Measurements from ENCODE around the gene RAD51D.

RAD51D gene

DNA sequence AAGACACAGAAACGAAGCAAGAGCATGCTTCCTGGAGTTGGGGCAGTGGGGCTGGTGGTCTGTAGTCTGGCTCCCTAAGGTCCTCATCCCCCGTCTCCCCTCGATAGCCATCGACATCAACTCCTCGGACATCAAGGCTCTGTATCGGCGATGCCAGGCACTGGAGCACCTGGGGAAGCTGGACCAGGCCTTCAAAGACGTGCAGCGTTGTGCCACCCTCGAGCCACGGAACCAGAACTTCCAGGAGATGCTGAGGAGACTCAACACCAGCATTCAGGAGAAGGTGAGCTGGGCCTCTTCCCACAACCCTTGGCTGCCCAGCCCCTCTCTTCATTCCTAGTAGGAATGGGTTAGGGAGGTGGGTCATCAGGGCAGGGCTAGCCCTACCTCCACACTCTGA is 30.3 kb upstream of the RAD51D start:
- TF ChIP-seq, protein P1, sequence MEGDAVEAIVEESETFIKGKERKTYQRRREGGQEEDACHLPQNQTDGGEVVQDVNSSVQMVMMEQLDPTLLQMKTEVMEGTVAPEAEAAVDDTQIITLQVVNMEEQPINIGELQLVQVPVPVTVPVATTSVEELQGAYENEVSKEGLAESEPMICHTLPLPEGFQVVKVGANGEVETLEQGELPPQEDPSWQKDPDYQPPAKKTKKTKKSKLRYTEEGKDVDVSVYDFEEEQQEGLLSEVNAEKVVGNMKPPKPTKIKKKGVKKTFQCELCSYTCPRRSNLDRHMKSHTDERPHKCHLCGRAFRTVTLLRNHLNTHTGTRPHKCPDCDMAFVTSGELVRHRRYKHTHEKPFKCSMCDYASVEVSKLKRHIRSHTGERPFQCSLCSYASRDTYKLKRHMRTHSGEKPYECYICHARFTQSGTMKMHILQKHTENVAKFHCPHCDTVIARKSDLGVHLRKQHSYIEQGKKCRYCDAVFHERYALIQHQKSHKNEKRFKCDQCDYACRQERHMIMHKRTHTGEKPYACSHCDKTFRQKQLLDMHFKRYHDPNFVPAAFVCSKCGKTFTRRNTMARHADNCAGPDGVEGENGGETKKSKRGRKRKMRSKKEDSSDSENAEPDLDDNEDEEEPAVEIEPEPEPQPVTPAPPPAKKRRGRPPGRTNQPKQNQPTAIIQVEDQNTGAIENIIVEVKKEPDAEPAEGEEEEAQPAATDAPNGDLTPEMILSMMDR (IDR thresholded peaks at IDR 0.05; ENCODE audit: extremely low read depth, missing control alignments) = no peak
- no peak for DNase-seq (ENCODE audit: low spot score)

DNA sequence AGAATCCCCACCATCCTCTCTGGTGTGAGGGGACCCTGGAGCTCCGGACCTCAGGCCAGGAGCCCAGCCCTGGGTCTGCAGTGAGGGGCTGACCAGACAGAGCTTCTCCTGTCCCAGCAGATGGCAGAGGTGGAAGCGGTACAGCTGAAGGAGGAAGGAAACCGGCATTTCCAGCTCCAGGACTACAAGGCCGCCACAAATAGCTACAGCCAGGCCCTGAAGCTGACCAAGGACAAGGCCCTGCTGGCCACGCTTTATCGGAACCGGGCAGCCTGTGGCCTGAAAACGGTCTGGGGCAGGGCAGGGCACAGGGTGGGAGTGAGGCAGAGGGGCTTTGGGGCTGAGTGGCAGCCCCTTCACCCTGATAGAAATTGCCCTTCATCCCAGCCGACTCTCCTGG is 28.5 kb upstream of the RAD51D start:
- TF ChIP-seq, protein P1 (IDR thresholded peaks at IDR 0.05; ENCODE audit: extremely low read depth, missing control alignments) = no peak

DNA sequence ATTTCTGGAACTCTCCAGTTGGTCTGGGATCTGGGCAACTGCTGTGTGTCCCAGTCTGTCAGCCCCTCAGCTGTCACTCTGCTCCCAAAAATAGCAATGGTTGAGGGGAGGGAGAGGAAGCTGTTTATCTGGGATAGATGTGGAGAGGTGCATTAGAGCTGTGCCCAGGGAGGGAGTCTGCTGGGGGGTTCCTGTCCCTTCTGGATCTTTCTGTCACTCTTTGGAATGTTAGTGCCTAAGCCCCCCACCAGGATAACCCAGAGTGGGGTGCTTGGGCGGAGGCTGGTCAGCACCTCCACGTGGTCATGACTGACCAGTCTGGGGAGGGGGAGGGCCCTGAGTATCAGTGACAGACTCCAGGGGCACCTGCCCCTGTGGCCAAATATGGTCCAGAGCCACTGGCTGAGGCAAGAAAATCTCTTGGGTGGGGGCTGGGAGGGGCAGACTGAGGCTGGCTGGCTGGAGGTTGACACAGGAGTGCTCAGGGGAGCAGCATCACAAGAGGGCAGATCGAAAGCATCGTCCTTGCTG is 27.8 kb upstream of the RAD51D start, which contains the start of gene UNC45B:
Gene UNC45B, plus strand, starts transcription at position 443 of the 531 bp plus-strand sequence. CDS start 447 bp downstream, outside the sequence.
- no peak for DNase-seq (ENCODE audit: low spot score)
- TF ChIP-seq, protein P1 (IDR thresholded peaks at IDR 0.05; ENCODE audit: extremely low read depth, missing control alignments) = no peak

More for the DNA sequence above, 28.5 kb upstream of the RAD51D start:
- DNase-seq (ENCODE audit: low spot score) = no peak

DNA sequence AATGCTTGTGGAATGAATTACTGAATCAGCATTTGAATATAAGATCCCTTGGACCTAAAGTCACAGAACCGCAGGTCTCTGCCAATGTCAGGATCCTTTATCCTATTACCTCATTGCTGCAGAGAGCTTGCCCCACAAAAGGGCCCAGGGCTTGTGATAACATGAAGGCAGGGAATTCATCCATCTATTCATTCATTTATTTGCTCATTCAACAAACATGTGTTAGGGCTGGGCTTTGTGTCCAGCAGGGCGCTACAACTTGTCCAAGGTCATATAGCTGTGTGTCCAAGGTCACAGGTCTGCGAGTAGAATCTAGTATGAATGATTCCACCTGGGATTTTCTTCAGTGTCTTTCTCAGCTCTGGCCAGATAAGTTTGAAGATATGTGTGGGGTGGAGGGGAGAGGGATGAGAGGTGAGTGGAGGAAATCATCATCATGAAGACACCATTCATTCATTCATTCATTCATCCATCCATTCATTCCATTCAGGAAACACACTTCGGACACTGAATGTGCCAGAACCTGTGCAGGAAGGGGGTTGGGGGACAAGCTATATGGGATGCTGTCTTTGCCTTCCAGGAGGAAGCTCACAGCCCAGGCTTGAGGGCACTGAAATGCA is 26.7 kb upstream of the RAD51D start:
- no peak for DNase-seq (ENCODE audit: low spot score)
- TF ChIP-seq, protein P1 (IDR thresholded peaks at IDR 0.05; ENCODE audit: extremely low read depth, missing control alignments) = no peak

DNA sequence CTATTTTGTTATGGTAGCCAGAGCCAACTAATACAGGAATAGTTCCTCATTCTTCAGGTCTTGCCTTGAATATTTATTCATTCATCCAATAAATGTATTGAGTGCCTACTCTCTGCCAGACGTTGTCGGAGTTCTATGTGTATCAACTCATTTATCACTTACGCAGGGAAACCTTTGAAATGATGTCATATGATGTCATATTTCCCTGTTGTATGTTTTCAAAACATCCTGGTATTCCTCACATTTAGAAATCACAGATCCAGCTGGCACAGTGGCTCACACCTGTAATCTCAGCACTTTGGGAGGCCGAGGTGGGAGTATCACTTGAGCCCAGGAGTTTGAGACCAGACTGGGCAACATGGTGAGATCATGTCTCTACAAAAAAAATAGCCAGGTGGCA is 25.2 kb upstream of the RAD51D start:
- no peak for DNase-seq (ENCODE audit: low spot score)
- TF ChIP-seq, protein P1 (IDR thresholded peaks at IDR 0.05; ENCODE audit: extremely low read depth, missing control alignments) = no peak

DNA sequence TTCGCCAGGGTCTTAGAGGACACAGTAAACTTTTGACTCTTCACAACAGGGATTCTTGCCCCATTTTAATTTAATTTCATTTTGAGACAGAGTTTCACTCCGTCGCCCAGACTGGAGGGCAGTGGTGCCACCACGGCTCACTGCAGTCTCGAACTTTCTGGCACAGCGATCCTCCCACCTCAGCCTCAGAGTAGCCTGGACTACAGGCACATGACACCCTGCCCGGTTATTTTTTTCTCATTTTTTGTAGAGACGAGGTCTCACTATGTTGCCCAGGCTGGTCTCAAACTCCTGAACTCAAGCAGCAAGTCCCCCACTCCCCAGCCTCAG is 22.8 kb upstream of the RAD51D start:
- TF ChIP-seq, protein P1 (IDR thresholded peaks at IDR 0.05; ENCODE audit: extremely low read depth, missing control alignments) = no peak
- no peak for DNase-seq (ENCODE audit: low spot score)

DNA sequence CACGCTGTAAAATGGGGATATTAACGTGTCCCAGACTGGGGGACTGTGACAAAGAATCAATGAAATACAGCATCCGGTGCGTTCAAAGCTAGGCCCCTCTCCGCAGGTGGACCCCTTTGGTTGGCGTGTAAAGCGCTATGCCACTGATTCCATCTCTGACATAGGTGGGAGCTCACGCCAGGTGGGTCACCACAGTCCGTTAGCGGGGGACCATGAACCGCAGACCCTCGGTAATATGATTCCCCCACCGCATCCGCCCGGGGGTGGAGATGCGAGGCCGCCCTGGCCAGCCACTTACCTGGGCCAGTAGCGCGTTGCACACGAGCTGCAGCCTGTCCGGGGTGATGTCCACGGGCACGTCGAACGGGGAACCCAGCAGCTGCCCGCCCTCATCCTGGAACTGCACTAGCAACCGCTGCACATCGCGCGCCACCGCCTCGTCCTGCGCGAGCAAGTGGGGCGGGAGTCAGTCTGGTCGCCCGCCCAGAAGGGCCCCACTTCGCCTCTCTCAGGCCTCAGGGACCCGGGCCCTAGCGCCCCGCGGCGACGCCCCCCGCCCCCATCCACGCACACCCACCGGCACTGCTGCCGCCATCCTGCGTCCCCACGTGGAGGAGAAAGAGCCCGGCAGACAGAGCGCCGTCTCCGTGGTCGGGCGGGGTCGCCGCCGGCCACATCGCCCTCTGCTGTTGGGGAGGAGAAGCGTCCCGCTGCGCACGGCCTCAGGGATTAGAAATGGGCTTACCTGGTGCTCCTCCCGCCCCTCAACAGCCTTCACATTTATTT is 22.2 kb upstream of the RAD51D start, which contains the start of gene NLE1:
Gene NLE1, minus strand, starts transcription at position 623 of the 786 bp plus-strand sequence. Its CDS starts 28 bp downstream, at position 595.
- TF ChIP-seq, protein P1 (IDR thresholded peaks at IDR 0.05; ENCODE audit: extremely low read depth, missing control alignments) = peak; percentile 82

More for the DNA sequence above, 22.2 kb upstream of the RAD51D start, which contains the start of gene NLE1:
- DNase-seq (ENCODE audit: low spot score) = peak; percentile 94
